GM10248 (cell line): ENCODE data around the gene UFD1.

Source experiments
- CTCF ChIA-PET: fragments of 300-600 bp; sonication (Branson Sonifier 250); formaldehyde crosslinking; extraction: SDS; loops from one replicate; lab custom pipeline; 2021; ENCODE audit warnings: antibody characterized with exemption; lab: Yijun Ruan, JAX
- POLR2A ChIA-PET: fragments of 350-650 bp; sonication (Branson Sonifier 250); formaldehyde crosslinking; extraction: SDS; loops from one replicate; lab custom pipeline; 2020; ENCODE audit warnings: antibody characterized with exemption; lab: Yijun Ruan, JAX
- DNase-seq: peaks from one replicate; pipeline ENCODE4 v3.0.0; 2012; ENCODE audit errors: extremely low spot score
- TF ChIP-seq, protein P1 (sequence below): IDR thresholded peaks from 2 replicates; pipeline ENCODE4 v1.5.1; 2012; ENCODE audit warnings: mild to moderate bottlenecking, low read depth; ENCODE audit errors: extremely low read depth, missing control alignments, control extremely low read depth

The UFD1 gene

DNA sequence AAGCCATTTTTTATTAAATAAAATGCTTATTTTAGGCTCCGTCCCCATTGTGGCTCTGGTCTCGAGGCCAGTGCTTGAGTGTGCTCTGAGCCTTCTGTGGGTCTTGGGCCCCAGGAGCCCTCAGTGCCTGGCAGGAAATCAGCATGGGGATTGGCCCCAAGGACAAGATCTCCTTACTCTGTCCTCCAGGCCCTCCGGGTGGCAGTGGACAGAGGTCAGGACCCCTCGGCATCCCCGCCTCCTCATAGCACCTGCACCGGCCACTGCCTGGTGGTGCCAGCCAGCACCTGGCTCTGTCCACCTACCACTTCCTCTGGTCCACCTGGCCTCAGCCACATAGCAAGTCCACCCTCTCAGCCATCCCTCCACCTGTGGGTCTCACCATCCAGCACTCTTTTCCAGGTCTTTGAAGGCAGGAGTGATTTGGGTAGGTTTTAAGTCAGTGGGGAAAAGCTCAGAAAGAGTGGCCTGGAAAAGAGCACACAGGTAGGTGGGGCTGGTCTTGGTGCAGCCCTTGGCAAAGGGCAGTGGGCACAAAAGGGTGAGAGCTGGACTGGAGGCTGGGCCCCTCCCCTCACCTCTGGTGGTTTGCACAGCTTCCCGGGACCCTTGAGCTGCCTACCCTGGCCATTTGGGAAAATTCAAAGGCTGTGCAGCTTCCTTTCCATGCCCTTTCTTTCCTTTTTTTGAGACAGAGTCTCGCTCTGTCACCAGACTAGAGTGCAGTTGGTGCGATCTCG lies 41.7 kb upstream of the UFD1 start:
- CTCF ChIA-PET = no interaction called here
- POLR2A ChIA-PET = no interaction called here
- TF ChIP-seq, protein P1, sequence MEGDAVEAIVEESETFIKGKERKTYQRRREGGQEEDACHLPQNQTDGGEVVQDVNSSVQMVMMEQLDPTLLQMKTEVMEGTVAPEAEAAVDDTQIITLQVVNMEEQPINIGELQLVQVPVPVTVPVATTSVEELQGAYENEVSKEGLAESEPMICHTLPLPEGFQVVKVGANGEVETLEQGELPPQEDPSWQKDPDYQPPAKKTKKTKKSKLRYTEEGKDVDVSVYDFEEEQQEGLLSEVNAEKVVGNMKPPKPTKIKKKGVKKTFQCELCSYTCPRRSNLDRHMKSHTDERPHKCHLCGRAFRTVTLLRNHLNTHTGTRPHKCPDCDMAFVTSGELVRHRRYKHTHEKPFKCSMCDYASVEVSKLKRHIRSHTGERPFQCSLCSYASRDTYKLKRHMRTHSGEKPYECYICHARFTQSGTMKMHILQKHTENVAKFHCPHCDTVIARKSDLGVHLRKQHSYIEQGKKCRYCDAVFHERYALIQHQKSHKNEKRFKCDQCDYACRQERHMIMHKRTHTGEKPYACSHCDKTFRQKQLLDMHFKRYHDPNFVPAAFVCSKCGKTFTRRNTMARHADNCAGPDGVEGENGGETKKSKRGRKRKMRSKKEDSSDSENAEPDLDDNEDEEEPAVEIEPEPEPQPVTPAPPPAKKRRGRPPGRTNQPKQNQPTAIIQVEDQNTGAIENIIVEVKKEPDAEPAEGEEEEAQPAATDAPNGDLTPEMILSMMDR = no peak
- DNase-seq = no peak

DNA sequence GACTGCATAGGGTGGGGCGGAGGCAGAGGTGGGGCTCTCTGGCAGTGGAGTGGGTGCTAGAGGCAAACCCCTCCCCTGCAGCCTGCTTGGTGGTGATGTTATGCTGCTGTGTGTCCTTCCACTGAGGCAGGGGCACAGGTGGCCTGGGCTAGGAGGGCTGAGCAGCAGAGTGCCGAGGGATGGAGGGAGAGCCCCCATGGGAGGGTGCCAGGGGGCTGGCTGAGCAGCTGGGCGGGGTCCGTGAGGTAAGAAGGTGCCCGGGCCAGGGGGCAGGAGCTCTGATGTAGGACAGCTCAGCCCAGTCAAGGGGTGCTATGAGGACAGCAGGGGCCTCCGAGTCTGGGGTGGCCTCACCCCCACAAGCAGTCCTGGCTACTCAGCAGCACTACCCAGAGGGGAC lies 41.0 kb upstream of the UFD1 start:
- ChIA-PET POLR2A (no interaction called here), CTCF (no interaction called here)
- TF ChIP-seq, protein P1 = no peak
- DNase-seq = no peak

DNA sequence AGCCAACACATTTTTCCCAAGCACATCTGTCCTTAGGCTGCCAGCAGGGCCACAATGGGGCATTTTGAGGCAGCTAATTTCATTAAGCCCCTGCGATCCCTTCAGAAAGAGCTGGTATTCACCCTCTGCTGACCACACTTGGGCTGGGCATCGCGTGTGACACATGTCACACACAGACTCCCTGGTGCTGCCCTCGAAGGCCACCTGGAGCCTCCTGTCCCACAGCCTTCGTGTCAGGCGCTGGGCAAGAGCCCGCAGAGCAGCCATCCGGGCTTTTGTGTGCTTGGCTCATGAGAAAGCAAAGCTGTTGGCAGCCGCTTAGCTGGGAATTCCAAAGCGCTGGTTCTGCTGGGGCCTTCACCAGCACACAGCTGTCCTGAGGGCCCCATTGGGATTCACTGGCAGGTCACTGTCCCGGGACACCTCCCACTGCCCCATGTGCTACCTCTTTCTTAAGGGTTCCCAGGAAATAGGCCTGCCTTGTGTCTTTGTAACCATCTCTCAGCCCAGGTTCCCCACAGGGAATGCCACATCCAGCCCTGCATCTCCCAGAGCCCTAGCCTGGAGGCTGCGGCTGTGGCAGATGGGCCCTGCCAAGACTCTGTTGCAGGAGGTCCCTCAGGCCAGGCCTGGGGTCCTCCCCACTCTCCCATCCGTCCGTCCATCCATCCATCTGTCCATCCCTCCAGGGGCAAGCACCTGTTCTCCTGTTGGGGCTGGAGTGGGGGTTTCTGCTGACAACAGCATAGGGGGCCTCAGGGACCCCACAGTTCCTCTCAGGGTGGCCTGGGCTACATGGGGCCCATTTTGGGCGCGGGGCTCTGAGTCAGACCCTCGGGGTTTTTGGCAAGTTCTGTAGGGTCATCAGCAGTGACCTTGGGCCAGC lies 40.3 kb upstream of the UFD1 start:
- no peak for DNase-seq
- ChIA-PET POLR2A (no interaction called here), CTCF (no interaction called here)
- TF ChIP-seq, protein P1 = no peak

DNA sequence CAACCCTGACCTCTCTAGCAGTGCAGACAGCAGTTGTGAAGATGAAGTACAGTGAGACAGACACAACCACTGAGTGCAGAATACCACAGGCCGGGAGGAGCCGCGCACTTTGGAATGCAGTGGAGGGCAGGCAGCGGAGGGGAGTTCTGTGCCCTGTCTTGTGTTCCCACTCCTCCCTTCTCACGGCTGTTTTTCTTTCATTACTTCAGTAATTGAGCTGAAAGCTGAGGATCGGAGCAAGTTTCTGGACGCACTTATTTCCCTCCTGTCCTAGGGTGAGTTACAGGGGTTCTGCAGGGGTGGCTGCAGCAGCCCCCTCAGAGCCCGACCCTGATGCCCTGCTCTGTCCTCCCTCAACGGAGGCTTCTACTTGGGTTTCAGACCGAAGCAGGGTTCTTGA lies 39.6 kb upstream of the UFD1 start:
- CTCF ChIA-PET = no interaction called here
- no peak for DNase-seq
- POLR2A ChIA-PET = no interaction called here
- TF ChIP-seq, protein P1 = no peak

DNA sequence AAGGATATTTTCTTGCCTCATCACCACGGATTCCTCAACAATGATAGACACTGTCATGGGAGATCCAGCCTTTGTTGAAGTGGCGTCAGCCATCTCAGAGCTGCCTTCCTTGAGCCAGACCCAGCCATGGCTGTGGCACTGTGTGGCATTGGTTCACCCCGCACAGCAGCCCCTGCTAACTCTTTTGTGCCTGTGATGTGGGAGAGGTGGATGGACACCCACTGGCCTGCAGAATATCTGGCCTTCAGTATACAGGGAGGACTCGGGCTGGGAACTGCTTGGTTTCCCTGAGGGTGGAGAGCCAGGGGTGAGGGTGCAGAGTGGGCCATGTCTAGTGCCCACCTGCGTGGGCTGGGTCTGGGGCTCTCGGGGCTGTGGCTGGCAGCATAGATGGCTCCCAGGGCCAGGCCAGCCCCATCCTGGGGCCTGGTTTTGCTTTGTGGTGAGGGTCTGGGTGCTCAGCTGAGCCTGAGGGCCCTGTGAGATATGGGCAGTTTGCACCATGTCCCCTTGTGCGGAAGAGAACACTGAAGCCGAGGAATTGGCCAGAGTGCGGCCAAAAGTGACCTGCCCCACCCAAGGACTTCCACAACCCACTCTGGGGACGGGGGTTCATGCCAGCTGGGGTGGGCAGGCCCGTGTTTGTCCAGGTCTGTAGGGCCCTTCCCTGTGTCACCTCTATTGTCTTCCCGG lies 39.1 kb upstream of the UFD1 start:
- TF ChIP-seq, protein P1 = no peak
- POLR2A ChIA-PET = no interaction called here
- CTCF ChIA-PET = no interaction called here
- no peak for DNase-seq

DNA sequence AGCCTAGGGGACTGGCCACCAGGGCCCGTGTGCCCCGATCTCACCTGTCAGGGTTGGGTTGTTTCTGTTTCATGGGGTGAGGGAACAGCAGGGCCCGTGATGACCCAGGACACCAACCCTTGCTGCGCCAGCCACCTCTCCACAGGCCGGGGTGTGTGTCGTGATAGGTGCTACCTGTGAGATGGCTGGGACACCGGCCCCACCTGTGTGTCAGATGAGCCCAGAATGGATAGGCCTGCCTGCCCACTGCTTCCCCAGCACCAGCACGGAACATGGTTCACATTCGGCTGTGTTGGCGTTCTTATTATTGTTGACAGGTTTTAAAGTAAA lies 38.1 kb upstream of the UFD1 start:
- TF ChIP-seq, protein P1 = no peak
- DNase-seq = no peak
- ChIA-PET POLR2A (no interaction called here), CTCF (no interaction called here)
